A549 (cell line): ENCODE results near the gene SPACA7. TPM values are rescaled to one million over a fixed set of nuclear protein-coding genes. Genes with fewer than 3 reads are reported as not detected.

ENCODE experiments used
- ATAC-seq, 2 experiments: fragments of 200-7000 bp in 1 of 2; fragments of >200 bp in 1 of 2; cut with Nextera tagmentation in 1 of 2; cut with Tn5 transposase in 1 of 2; 3 replicates each; pipeline versions ENCODE4 v1.8.0 to v1.9.1; 2018 to 2020; ENCODE audit warnings: mild to moderate bottlenecking in 1 of 2, moderate library complexity in 1 of 2
- CTCF ChIA-PET: fragments of 300-600 bp; sonication (Branson Sonifier 250); formaldehyde crosslinking; extraction: SDS; loops from one replicate; lab custom pipeline; 2021; ENCODE audit warnings: antibody characterized with exemption, inconsistent platforms; lab: Yijun Ruan, JAX
- POLR2A ChIA-PET: fragments of 350-600 bp; formaldehyde crosslinking; extraction: SDS; loops from one replicate; lab custom pipeline; 2021; ENCODE audit warnings: antibody characterized with exemption, inconsistent platforms; lab: Yijun Ruan, JAX
- DNase-seq, 2 experiments: peaks; one replicate each; pipeline versions ENCODE4 v3.0.0 to v3.0.0-alpha.2; 2011 to 2016; ENCODE audit warnings: low read depth in 1 of 2, low spot score in 1 of 2
- FAIRE-seq: peaks from 2 replicates; lab custom pipeline; 2011; peaks lifted over from hg19 to GRCh38; lab: Jason Lieb, UNC
- H3K27ac ChIP-seq, 2 experiments: fragments of >200 bp; sonication (Bioruptor Twin); formaldehyde crosslinking; 3 replicates each; pipeline ENCODE4 v1.5.1; 2016 to 2017
- H3K4me1 ChIP-seq: fragments of >200 bp; sonication (Bioruptor Twin); formaldehyde crosslinking; 3 replicates; pipeline ENCODE4 v1.6.1; 2016
- H3K4me2 ChIP-seq: fragments of >200 bp; sonication (Bioruptor Twin); formaldehyde crosslinking; 3 replicates; pipeline ENCODE4 v1.6.1; 2016
- H3K4me3 ChIP-seq: fragments of >200 bp; sonication (Bioruptor Twin); formaldehyde crosslinking; 3 replicates; pipeline ENCODE4 v1.5.1; 2016
- H3K9me3 ChIP-seq: fragments of >200 bp; sonication (Bioruptor Twin); formaldehyde crosslinking; 3 replicates; pipeline ENCODE4 v1.6.1; 2016
- CEBPB ChIP-seq, 2 experiments: fragments of >200 bp in 1 of 2; sonication (Bioruptor Twin) in 1 of 2; formaldehyde crosslinking in 1 of 2; IDR thresholded peaks; 2 replicates each; pipeline ENCODE4 v1.6.1; 2012 to 2016
- ESRRA ChIP-seq: fragments of 150-350 bp; IDR thresholded peaks from 2 replicates; pipeline ENCODE4 v1.6.1; 2014; ENCODE audit warnings: mild to moderate bottlenecking, low read length, borderline replicate concordance
- FOSL2 ChIP-seq, 2 experiments: fragments of 450-650 bp in 1 of 2; fragments of >200 bp in 1 of 2; sonication (Bioruptor Twin) in 1 of 2; formaldehyde crosslinking; IDR thresholded peaks; 2 replicates each; pipeline versions ENCODE4 v1.5.0 to v1.6.1; 2016 to 2020; ENCODE audit warnings: mild to moderate bottlenecking in 1 of 2, moderate library complexity in 1 of 2
- KDM1A ChIP-seq: fragments of 200-600 bp; sonication (generic); IDR thresholded peaks from 2 replicates; pipeline ENCODE4 v1.6.1; 2016; ENCODE audit warnings: low read depth, mild to moderate bottlenecking
- MAFK ChIP-seq: fragments of 450-650 bp; IDR thresholded peaks from 2 replicates; pipeline ENCODE4 v1.6.1; 2014; ENCODE audit not compliant: partially characterized antibody
- POLR2AphosphoS2 ChIP-seq: conservative IDR thresholded peaks from 2 replicates; pipeline ENCODE4 v1.6.1; 2012; ENCODE audit warnings: low read length, improper control_type of control experiment, inconsistent platforms
- RARB ChIP-seq: fragments of 250-450 bp; sonication (Bioruptor Pico); IDR thresholded peaks from 2 replicates; pipeline ENCODE4 v1.8.0; 2021; ENCODE audit warnings: mild to moderate bottlenecking, moderate library complexity
- WGBS: methylation state at CpG from one replicate; pipeline ENCODE4 v1.1.6; 2017; ENCODE audit errors: missing lambda C conversion rate; 5-methylcytosine and 5-hydroxymethylcytosine counted together
- polyA plus RNA-seq, 4 experiments: library from polyadenylated mRNA; depleted of rRNA in 3 of 4; stranded (reverse); fragments of >200 nt; fragmentation: RNase III in 1 of 4; extraction: RNeasy Plus Mini Kit Qiagen cat#74134 plus additional on column Dnase treatment in 1 of 4; gene quantifications; 2 replicates in 3 of 4; 3 replicates in 1 of 4; pipeline ENCODE4 v1.2.3, GENCODE V29; 2011 to 2017
- TF ChIP-seq, protein P1 (sequence below): fragments of 200-600 bp; sonication (generic); IDR thresholded peaks from 2 replicates; pipeline ENCODE4 v1.6.1; 2016; ENCODE audit warnings: antibody characterized with exemption, mild to moderate bottlenecking, moderate library complexity
- TF ChIP-seq, protein P2 (sequence below): fragments of 150-350 bp; IDR thresholded peaks from 2 replicates; pipeline ENCODE4 v1.6.1; 2014; ENCODE audit warnings: low read depth, mild to moderate bottlenecking, low read length
- TF ChIP-seq, protein P3 (sequence below): fragments of 450-650 bp; IDR thresholded peaks from 2 replicates; pipeline ENCODE4 v1.6.1; 2014; ENCODE audit warnings: antibody characterized with exemption
- TF ChIP-seq, protein P4 (sequence below): fragments of 250-450 bp; sonication (Bioruptor Pico); IDR thresholded peaks from 2 replicates; pipeline ENCODE4 v1.5.0; 2020; ENCODE audit warnings: low read depth, mild to moderate bottlenecking, moderate library complexity
- TF ChIP-seq, protein P5 (sequence below): IDR thresholded peaks from 2 replicates; pipeline ENCODE4 v1.6.1; 2012
- TF ChIP-seq, protein P6 (sequence below): IDR thresholded peaks from 2 replicates; pipeline ENCODE4 v1.6.1; 2012; ENCODE audit warnings: low read depth, borderline replicate concordance

The SPACA7 gene
- polyA plus RNA-seq, 2 of the 4 experiments (the other 2 are of a cell fraction), result not detected

DNA sequence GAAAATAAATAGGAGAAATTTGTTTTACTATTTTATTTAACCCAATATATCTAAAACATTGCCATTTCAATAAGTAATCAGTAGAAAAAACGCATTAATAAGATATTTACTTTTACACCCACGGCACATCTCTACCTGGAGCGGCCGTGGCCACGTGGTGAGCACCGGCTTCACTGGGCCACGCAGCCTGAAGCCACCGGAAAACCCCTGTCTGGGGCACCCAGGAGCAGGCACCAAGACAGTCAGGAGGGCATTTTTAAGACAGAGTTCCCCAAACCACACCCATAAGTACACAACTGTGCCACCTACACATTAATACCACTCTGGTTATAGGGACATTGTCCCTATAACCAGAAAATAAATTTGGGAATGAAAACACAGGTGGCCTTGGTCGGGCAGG, 80.9 kb downstream of the SPACA7 start (continued):
- TF ChIP-seq, protein P1, sequence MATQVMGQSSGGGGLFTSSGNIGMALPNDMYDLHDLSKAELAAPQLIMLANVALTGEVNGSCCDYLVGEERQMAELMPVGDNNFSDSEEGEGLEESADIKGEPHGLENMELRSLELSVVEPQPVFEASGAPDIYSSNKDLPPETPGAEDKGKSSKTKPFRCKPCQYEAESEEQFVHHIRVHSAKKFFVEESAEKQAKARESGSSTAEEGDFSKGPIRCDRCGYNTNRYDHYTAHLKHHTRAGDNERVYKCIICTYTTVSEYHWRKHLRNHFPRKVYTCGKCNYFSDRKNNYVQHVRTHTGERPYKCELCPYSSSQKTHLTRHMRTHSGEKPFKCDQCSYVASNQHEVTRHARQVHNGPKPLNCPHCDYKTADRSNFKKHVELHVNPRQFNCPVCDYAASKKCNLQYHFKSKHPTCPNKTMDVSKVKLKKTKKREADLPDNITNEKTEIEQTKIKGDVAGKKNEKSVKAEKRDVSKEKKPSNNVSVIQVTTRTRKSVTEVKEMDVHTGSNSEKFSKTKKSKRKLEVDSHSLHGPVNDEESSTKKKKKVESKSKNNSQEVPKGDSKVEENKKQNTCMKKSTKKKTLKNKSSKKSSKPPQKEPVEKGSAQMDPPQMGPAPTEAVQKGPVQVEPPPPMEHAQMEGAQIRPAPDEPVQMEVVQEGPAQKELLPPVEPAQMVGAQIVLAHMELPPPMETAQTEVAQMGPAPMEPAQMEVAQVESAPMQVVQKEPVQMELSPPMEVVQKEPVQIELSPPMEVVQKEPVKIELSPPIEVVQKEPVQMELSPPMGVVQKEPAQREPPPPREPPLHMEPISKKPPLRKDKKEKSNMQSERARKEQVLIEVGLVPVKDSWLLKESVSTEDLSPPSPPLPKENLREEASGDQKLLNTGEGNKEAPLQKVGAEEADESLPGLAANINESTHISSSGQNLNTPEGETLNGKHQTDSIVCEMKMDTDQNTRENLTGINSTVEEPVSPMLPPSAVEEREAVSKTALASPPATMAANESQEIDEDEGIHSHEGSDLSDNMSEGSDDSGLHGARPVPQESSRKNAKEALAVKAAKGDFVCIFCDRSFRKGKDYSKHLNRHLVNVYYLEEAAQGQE, result no peak
- TF ChIP-seq, protein P2, sequence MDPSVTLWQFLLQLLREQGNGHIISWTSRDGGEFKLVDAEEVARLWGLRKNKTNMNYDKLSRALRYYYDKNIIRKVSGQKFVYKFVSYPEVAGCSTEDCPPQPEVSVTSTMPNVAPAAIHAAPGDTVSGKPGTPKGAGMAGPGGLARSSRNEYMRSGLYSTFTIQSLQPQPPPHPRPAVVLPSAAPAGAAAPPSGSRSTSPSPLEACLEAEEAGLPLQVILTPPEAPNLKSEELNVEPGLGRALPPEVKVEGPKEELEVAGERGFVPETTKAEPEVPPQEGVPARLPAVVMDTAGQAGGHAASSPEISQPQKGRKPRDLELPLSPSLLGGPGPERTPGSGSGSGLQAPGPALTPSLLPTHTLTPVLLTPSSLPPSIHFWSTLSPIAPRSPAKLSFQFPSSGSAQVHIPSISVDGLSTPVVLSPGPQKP, result no peak
- TF ChIP-seq, all 56 proteins: peak for 0

DNA sequence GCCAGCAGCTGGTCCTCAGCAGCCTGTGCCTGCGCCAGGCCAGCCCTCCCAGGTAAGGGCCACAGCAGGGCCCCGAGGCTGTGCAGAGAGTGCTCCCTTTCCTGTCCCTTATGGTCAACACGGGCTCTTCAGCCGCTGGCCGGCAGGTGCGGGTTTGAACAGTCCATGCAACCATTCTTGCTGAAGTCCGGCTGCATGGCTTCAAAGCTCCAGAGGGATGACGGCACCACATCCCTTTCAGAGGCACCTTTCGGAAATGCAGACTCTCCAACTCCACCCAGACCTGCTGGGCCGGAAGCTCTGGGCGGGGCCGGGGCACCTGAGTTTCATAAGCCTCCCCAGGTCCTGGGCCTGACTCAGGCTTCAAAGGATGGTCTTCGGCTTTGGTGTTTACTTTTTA, 81.3 kb downstream of the SPACA7 start:
- ChIA-PET CTCF (no interaction called here), POLR2A (no interaction called here)
- H3K4me3 ChIP-seq, result no peak overlapping the region
- ATAC-seq, result no peak
- no peak for DNase-seq
- FAIRE-seq, result no peak
- TF ChIP-seq, protein P3, sequence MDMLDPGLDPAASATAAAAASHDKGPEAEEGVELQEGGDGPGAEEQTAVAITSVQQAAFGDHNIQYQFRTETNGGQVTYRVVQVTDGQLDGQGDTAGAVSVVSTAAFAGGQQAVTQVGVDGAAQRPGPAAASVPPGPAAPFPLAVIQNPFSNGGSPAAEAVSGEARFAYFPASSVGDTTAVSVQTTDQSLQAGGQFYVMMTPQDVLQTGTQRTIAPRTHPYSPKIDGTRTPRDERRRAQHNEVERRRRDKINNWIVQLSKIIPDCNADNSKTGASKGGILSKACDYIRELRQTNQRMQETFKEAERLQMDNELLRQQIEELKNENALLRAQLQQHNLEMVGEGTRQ, result no peak
- TF ChIP-seq ESRRA (no peak), RARB (CRISPR knock-in tag) (no peak), POLR2AphosphoS2 (no peak), KDM1A (no peak)
- TF ChIP-seq, protein P4, sequence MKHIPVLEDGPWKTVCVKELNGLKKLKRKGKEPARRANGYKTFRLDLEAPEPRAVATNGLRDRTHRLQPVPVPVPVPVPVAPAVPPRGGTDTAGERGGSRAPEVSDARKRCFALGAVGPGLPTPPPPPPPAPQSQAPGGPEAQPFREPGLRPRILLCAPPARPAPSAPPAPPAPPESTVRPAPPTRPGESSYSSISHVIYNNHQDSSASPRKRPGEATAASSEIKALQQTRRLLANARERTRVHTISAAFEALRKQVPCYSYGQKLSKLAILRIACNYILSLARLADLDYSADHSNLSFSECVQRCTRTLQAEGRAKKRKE (CRISPR knock-in tag), result no peak
- H3K9me3 ChIP-seq, result no peaks in the 10 kb centered on the region
- WGBS, result 17% methylated on average over 5 of the region's 13 CpGs
- no peak overlapping the region for H3K27ac ChIP-seq
- H3K4me1 ChIP-seq, result no peaks in the 10 kb centered on the region
- no peak overlapping the region for H3K4me2 ChIP-seq

DNA sequence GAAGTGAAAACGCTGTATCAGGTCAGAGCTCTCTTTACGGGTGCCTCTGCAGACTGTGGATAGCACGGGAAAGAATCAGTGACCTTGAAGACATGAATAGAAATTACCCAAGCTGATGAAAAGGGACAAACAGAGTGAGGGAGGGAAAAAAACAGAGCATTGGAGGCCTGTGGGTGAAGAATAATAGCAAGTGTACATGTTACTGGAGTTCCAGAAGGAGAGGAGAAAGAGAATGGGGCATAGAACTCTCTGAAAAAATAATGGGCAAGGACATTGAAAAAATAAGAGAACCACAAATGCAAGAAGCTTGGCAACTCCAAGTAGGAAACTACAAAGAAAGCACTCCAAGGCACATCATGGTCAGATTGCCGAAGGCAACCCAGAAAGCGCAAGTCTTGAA, 86.3 kb downstream of the SPACA7 start:
- POLR2A ChIA-PET, result no interaction called here
- no peak for ATAC-seq
- DNase-seq, result no peak
- Histone ChIP-seq H3K27ac (no peak overlapping the region), H3K9me3 (no peaks in the 10 kb centered on the region)
- FAIRE-seq, result no peak
- TF ChIP-seq, protein P5, sequence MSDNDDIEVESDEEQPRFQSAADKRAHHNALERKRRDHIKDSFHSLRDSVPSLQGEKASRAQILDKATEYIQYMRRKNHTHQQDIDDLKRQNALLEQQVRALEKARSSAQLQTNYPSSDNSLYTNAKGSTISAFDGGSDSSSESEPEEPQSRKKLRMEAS, result no peak
- TF ChIP-seq, protein P6, sequence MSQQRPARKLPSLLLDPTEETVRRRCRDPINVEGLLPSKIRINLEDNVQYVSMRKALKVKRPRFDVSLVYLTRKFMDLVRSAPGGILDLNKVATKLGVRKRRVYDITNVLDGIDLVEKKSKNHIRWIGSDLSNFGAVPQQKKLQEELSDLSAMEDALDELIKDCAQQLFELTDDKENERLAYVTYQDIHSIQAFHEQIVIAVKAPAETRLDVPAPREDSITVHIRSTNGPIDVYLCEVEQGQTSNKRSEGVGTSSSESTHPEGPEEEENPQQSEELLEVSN, result no peak
- TF ChIP-seq FOSL2 (IDR thresholded peaks at IDR 0.05) (no peak), FOSL2 (CRISPR knock-in tag; IDR thresholded peaks at IDR 0.05) (no peak), MAFK (no peak), CEBPB (IDR thresholded peaks at IDR 0.05) (no peak)
- TF ChIP-seq, all 56 proteins: peak for 0
- no peak overlapping the region for H3K4me3 ChIP-seq
- WGBS, result 60% methylated on average over 5 of the region's 5 CpGs
- H3K4me2 ChIP-seq, result no peak overlapping the region
- no peaks in the 10 kb centered on the region for H3K4me1 ChIP-seq
- CTCF ChIA-PET, result interaction anchor here (1.1 kb wide), 1 partner anchor 19 kb away, joined by 3 read pairs; no protein-coding TSS in a partner anchor
